GM23338 (cell line): ENCODE data around the gene OMA1. TPM values are rescaled to one million over a fixed set of nuclear protein-coding genes. Genes with fewer than 3 reads are reported as not detected.

Source experiments
- ATAC-seq: fragments of 200-7000 bp; cut with Tn5 transposase; 3 replicates; pipeline ENCODE4 v1.9.1; 2020
- DNase-seq: peaks from one replicate; pipeline ENCODE4 v3.0.0-alpha.2; 2015; ENCODE audit warnings: low spot score
- H2AFZ ChIP-seq: fragments of 200-600 bp; sonication (generic); 2 replicates; pipeline ENCODE4 v1.8.0; 2016; ENCODE audit warnings: antibody characterized with exemption, mild to moderate bottlenecking, moderate library complexity
- H3F3A ChIP-seq: fragments of 200-600 bp; sonication (generic); replicated peaks from 2 replicates; pipeline ENCODE4 v1.8.0; 2017; ENCODE audit warnings: antibody characterized with exemption, mixed run types, low read depth
- H3K27ac ChIP-seq: fragments of 200-600 bp; sonication (generic); 2 replicates; pipeline ENCODE4 v1.6.1; 2016; ENCODE audit warnings: low read depth
- H3K27me3 ChIP-seq: fragments of 200-600 bp; sonication (generic); 2 replicates; pipeline ENCODE4 v1.8.0; 2016; ENCODE audit warnings: mild to moderate bottlenecking, mixed run types, moderate library complexity; ENCODE audit not compliant: insufficient read depth
- H3K36me3 ChIP-seq: fragments of 200-600 bp; sonication (generic); 2 replicates; pipeline ENCODE4 v1.8.0; 2016; ENCODE audit warnings: mild to moderate bottlenecking; ENCODE audit not compliant: insufficient read depth
- H3K4me1 ChIP-seq: fragments of 200-600 bp; sonication (generic); 2 replicates; pipeline ENCODE4 v1.8.0; 2016; ENCODE audit warnings: mild to moderate bottlenecking, moderate library complexity; ENCODE audit not compliant: insufficient read depth
- H3K4me2 ChIP-seq: fragments of 200-600 bp; sonication (generic); 2 replicates; pipeline ENCODE4 v1.7.1; 2017; ENCODE audit warnings: mixed run types
- H3K4me3 ChIP-seq: fragments of 200-600 bp; sonication (generic); 2 replicates; pipeline ENCODE4 v1.6.1; 2016; ENCODE audit warnings: mixed run types
- H3K79me2 ChIP-seq: fragments of 200-600 bp; sonication (generic); replicated peaks from 2 replicates; pipeline ENCODE4 v1.8.0; 2017; ENCODE audit warnings: mild to moderate bottlenecking; ENCODE audit not compliant: insufficient read depth
- H3K9me2 ChIP-seq: fragments of 200-600 bp; sonication (generic); 2 replicates; pipeline ENCODE4 v1.8.0; 2017; ENCODE audit not compliant: insufficient read depth
- H4K20me1 ChIP-seq: fragments of 200-600 bp; sonication (generic); replicated peaks from 2 replicates; pipeline ENCODE4 v1.8.0; 2017; ENCODE audit warnings: mild to moderate bottlenecking; ENCODE audit not compliant: insufficient read depth
- H3K27ac Mint-ChIP-seq: 2 replicates; pipeline ENCODE4 v1.8.0; 2020; ENCODE audit warnings: inconsistent platforms, mild to moderate bottlenecking, moderate library complexity, mixed read lengths
- H3K27me3 Mint-ChIP-seq: 3 replicates; pipeline ENCODE4 v1.8.0; 2022; ENCODE audit warnings: low read depth, mild to moderate bottlenecking, moderate library complexity, mixed read lengths, inconsistent platforms; ENCODE audit not compliant: insufficient read depth, poor library complexity
- H3K36me3 Mint-ChIP-seq: 3 replicates; pipeline ENCODE4 v1.8.0; 2021; ENCODE audit warnings: low read depth, mild to moderate bottlenecking, inconsistent platforms, moderate library complexity, mixed read lengths
- H3K4me1 Mint-ChIP-seq: 3 replicates; pipeline ENCODE4 v1.8.0; 2020; ENCODE audit warnings: mild to moderate bottlenecking, inconsistent platforms, mixed read lengths
- H3K4me3 Mint-ChIP-seq: 3 replicates; pipeline ENCODE4 v1.8.0; 2021; ENCODE audit warnings: moderate library complexity, mild to moderate bottlenecking, inconsistent platforms, mixed read lengths
- H3K9me3 Mint-ChIP-seq: 3 replicates; pipeline ENCODE4 v1.8.0; 2020; ENCODE audit warnings: moderate library complexity, mild to moderate bottlenecking, inconsistent platforms, mixed read lengths
- ETS1 ChIP-seq: IDR thresholded peaks from 2 replicates; pipeline ENCODE4 v1.6.1; 2016; ENCODE audit warnings: antibody characterized with exemption
- STAT1 ChIP-seq: IDR thresholded peaks from one replicate; pipeline ENCODE4 v1.6.1; 2016; ENCODE audit warnings: antibody characterized with exemption; ENCODE audit not compliant: unreplicated experiment
- ZNF331 ChIP-seq: fragments of 250-450 bp; sonication (Bioruptor Pico); IDR thresholded peaks from 2 replicates; pipeline ENCODE4 v1.5.0; 2020; ENCODE audit warnings: low read depth, mild to moderate bottlenecking, moderate library complexity
- ZNF462 ChIP-seq: fragments of 250-450 bp; sonication (Bioruptor Pico); IDR thresholded peaks from 2 replicates; pipeline ENCODE4 v1.5.0; 2020; ENCODE audit warnings: mild to moderate bottlenecking, moderate library complexity
- polyA plus RNA-seq: library from polyadenylated mRNA; unstranded; fragments of >200 nt; fragmentation: Nextera tagmentation; extraction: Ambion mirVana; gene quantifications from 2 replicates; pipeline ENCODE4 v1.2.1, GENCODE V29; 2016
- total RNA-seq: library from RNA; depleted of rRNA; stranded (reverse); fragments of >200 nt; shearing (Covaris generic); gene quantifications from 2 replicates; pipeline ENCODE4 v1.2.3, GENCODE V29; 2014

The OMA1 gene
- total and polyA plus RNA-seq, 2 experiments from 2014 or later, result 21.3 to 33.1 TPM

GRCh38 chr1:58585166-58585565 is 38.6 kb upstream of the OMA1 start (continued):
- TF ChIP-seq ETS1 (no peak), ZNF462 (no peak), ZNF331 (CRISPR knock-in tag) (no peak)

GRCh38 chr1:58584082-58584895 is 37.8 kb upstream of the OMA1 start:
- peaks cover 8% of the 10 kb centered on the region for H3K27me3 ChIP-seq
- H3K36me3 Mint-ChIP-seq, result no peaks in the 10 kb centered on the region
- TF ChIP-seq STAT1 (no peak), ZNF462 (no peak)
- DNase-seq (peak; percentile 26), ATAC-seq (no peak)
- no peaks in the 10 kb centered on the region for H4K20me1 ChIP-seq
- no peak overlapping the region for H3K27ac ChIP-seq
- H3K36me3 ChIP-seq, result no peaks in the 10 kb centered on the region
- H2AFZ ChIP-seq, result 0 out of 2 replicates have a peak overlapping the region, but pooled peaks have one; percentile 56
- no peaks in the 10 kb centered on the region for H3K4me1 ChIP-seq
- no peaks in the 10 kb centered on the region for H3F3A ChIP-seq
- H3K27ac Mint-ChIP-seq, result no peak overlapping the region
- no peaks in the 10 kb centered on the region for H3K9me3 Mint-ChIP-seq
- no peaks in the 10 kb centered on the region for H3K79me2 ChIP-seq
- no peak overlapping the region for H3K4me2 ChIP-seq
- H3K4me3 Mint-ChIP-seq, result no peak overlapping the region
- no peak overlapping the region for H3K4me3 ChIP-seq
- H3K9me2 ChIP-seq, result no peaks in the 10 kb centered on the region
- H3K27me3 Mint-ChIP-seq, result peaks cover 12% of the 10 kb centered on the region
- no peaks in the 10 kb centered on the region for H3K4me1 Mint-ChIP-seq
